Activated T-cell treated with anti-CD3 and anti-CD28 coated beads, Interleukin-2, amount 50 U/mL, for 4 hours (primary cell): ENCODE measurements around the gene SUMO1. TPM values are rescaled to one million over a fixed set of nuclear protein-coding genes. Genes with fewer than 3 reads are reported as not detected.

Experiments
- total RNA-seq, 3 donors: library from RNA; stranded (reverse); gene quantifications; one replicate each; pipeline ENCODE4 v1.2.1, GENCODE V29; 2021

SUMO1 gene
- total RNA-seq, 3 donors from 2014 or later: 96.6 to 110 (median 105) TPM

Other genes starting within 250 kb of the SUMO1 start
- gene FZD7, start 204.7 kb downstream of the SUMO1 start, total RNA-seq: under 1 TPM; 0.20 to 0.41 (median 0.29) TPM
- not detected for gene KIAA2012, start 165.3 kb downstream of the SUMO1 start, total RNA-seq
- gene NOP58, start 27.2 kb upstream of the SUMO1 start, total RNA-seq: 100 to 1,000 TPM; 349 to 393 (median 377) TPM
- 1 to 10 TPM; 3.8 to 4.8 (median 3.9) TPM for gene BMPR2, start 137.7 kb upstream of the SUMO1 start, total RNA-seq